ENCODE data around the gene HSPG2. TPM values are rescaled to one million over a fixed set of nuclear protein-coding genes. Genes with fewer than 3 reads are reported as not detected.

HSPG2 gene
- total and polyA plus RNA-seq, 2 of the 13 experiments (the other 11 are each of a cell fraction or from before 2014, with no cell fraction given): 9.1 to 13.1 TPM

DNA sequence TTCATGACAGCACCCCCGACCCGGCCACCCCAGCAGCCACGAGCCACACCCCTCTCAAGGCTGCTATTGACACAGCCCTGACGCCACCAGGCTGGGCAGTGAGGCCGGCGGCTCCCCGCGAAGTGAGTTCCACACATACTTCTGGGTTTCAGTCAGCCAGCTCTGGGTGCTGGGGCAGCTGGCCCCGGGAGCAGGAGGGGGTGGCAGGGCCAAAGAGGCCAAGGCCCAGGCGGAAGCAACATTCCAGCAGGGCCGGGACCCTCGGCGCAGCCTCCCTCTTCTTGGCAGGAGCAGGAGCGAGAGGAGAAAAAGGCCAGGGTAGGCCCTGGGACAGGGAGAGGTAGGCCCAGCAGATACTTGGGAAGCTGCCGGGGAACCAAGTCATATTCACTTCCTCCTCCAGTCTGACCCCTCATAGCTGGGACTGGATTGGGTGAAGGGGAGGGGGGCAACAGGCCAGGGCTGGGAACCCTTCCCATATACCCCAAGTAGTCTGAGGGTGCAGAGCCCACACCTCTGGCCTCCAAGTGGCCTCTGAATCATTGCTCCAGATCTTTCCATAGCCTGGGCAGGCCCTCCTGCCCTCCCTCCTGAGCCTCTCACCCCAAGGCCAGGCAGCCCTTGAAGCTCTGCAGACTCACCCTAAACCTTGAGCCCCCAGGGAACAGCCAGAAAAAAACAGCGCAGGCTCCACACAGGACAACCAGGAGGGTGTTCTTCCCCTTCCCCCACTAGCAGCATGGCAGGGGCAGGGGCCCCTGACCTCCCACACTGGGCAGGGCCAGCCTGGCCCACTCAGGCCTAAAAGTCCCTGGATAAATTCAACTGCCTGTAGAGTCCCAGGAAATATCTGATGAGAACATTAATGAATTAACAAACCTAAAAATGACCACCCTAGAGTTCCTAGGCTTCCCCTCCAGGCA, 5.7 kb downstream of the HSPG2 start (continued):
- TF ChIP-seq ZSCAN31 (CRISPR knock-in tag; IDR thresholded peaks at IDR 0.05; ENCODE audit: low read depth) (0 out of 2 replicates have a peak, but pooled peaks have one; percentile 73), TOPORS (CRISPR knock-in tag; IDR thresholded peaks at IDR 0.05) (no peak), ZNF501 (CRISPR knock-in tag; IDR thresholded peaks at IDR 0.05) (peak; percentile 69), SP1 (IDR thresholded peaks at IDR 0.05) (no peak), SP1 (CRISPR knock-in tag; IDR thresholded peaks at IDR 0.05) (no peak), LCORL (IDR thresholded peaks at IDR 0.05) (no peak), LCORL (CRISPR knock-in tag; IDR thresholded peaks at IDR 0.05) (peak; percentile 89), ZC3H13 (CRISPR knock-in tag; IDR thresholded peaks at IDR 0.05) (no peak), RBM22 (optimal IDR thresholded peaks at IDR 0.05; ENCODE audit: low read length) (no peak), ZNF296 (CRISPR knock-in tag; conservative IDR thresholded peaks at IDR 0.05) (no peak), PCBP1 (IDR thresholded peaks at IDR 0.05; ENCODE audit: borderline replicate concordance, low read depth, low read length) (no peak), FOXA3 (CRISPR knock-in tag; IDR thresholded peaks at IDR 0.05) (peak; percentile 94), JUNB (CRISPR knock-in tag; IDR thresholded peaks at IDR 0.05; ENCODE audit: borderline replicate concordance) (no peak), CCDC6 (CRISPR knock-in tag; IDR thresholded peaks at IDR 0.05) (no peak), ZFP36L1 (CRISPR knock-in tag; IDR thresholded peaks at IDR 0.05) (no peak), ZFP90 (CRISPR knock-in tag; IDR thresholded peaks at IDR 0.05; ENCODE audit: borderline replicate concordance) (0 out of 2 replicates have a peak, but pooled peaks have one; percentile 49), SIX1 (CRISPR knock-in tag; IDR thresholded peaks at IDR 0.05; ENCODE audit: borderline replicate concordance) (no peak), ZMYM4 (CRISPR knock-in tag; IDR thresholded peaks at IDR 0.05) (peak; percentile 54; the same call in 1 of the 2 replicates), ZNF724P (CRISPR knock-in tag; IDR thresholded peaks at IDR 0.05; ENCODE audit: borderline replicate concordance) (no peak)
- TF ChIP-seq, protein P1, sequence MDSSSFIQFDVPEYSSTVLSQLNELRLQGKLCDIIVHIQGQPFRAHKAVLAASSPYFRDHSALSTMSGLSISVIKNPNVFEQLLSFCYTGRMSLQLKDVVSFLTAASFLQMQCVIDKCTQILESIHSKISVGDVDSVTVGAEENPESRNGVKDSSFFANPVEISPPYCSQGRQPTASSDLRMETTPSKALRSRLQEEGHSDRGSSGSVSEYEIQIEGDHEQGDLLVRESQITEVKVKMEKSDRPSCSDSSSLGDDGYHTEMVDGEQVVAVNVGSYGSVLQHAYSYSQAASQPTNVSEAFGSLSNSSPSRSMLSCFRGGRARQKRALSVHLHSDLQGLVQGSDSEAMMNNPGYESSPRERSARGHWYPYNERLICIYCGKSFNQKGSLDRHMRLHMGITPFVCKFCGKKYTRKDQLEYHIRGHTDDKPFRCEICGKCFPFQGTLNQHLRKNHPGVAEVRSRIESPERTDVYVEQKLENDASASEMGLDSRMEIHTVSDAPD (CRISPR knock-in tag; IDR thresholded peaks at IDR 0.05): no peak
- TF ChIP-seq, protein P2, sequence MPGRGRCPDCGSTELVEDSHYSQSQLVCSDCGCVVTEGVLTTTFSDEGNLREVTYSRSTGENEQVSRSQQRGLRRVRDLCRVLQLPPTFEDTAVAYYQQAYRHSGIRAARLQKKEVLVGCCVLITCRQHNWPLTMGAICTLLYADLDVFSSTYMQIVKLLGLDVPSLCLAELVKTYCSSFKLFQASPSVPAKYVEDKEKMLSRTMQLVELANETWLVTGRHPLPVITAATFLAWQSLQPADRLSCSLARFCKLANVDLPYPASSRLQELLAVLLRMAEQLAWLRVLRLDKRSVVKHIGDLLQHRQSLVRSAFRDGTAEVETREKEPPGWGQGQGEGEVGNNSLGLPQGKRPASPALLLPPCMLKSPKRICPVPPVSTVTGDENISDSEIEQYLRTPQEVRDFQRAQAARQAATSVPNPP (CRISPR knock-in tag; IDR thresholded peaks at IDR 0.05): no peak
- TF ChIP-seq, protein P3, sequence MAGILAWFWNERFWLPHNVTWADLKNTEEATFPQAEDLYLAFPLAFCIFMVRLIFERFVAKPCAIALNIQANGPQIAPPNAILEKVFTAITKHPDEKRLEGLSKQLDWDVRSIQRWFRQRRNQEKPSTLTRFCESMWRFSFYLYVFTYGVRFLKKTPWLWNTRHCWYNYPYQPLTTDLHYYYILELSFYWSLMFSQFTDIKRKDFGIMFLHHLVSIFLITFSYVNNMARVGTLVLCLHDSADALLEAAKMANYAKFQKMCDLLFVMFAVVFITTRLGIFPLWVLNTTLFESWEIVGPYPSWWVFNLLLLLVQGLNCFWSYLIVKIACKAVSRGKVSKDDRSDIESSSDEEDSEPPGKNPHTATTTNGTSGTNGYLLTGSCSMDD (CRISPR knock-in tag; IDR thresholded peaks at IDR 0.05): no peak
- TF ChIP-seq, protein P4, sequence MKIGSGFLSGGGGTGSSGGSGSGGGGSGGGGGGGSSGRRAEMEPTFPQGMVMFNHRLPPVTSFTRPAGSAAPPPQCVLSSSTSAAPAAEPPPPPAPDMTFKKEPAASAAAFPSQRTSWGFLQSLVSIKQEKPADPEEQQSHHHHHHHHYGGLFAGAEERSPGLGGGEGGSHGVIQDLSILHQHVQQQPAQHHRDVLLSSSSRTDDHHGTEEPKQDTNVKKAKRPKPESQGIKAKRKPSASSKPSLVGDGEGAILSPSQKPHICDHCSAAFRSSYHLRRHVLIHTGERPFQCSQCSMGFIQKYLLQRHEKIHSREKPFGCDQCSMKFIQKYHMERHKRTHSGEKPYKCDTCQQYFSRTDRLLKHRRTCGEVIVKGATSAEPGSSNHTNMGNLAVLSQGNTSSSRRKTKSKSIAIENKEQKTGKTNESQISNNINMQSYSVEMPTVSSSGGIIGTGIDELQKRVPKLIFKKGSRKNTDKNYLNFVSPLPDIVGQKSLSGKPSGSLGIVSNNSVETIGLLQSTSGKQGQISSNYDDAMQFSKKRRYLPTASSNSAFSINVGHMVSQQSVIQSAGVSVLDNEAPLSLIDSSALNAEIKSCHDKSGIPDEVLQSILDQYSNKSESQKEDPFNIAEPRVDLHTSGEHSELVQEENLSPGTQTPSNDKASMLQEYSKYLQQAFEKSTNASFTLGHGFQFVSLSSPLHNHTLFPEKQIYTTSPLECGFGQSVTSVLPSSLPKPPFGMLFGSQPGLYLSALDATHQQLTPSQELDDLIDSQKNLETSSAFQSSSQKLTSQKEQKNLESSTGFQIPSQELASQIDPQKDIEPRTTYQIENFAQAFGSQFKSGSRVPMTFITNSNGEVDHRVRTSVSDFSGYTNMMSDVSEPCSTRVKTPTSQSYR (CRISPR knock-in tag; IDR thresholded peaks at IDR 0.05; ENCODE audit: borderline replicate concordance): peak; percentile 71; the same call in 1 of the 2 replicates
